Measurements from ENCODE around the gene SIRT1.

The SIRT1 gene

GRCh38 chr10:67841737-67842136 is 42.7 kb upstream of the SIRT1 start:
- TF ChIP-seq EZH2phosphoT487 (conservative IDR thresholded peaks at IDR 0.05; ENCODE audit: low read length), result no peak
- TF ChIP-seq CTCF (IDR thresholded peaks at IDR 0.05; ENCODE audit: insufficient read depth, low read length, poor library complexity, severe bottlenecking), result no peak
- Histone ChIP-seq H3K36me3 (ENCODE audit: low read length) (no peaks in the 10 kb centered on the region), H3K4me2 (ENCODE audit: low read depth, low read length, poor library complexity, severe bottlenecking) (no peak overlapping the region), H3K4me3 (ENCODE audit: insufficient read depth, low read length, poor library complexity, severe bottlenecking) (no peak overlapping the region), H2AFZ (ENCODE audit: low read depth, low read length, severe bottlenecking) (no peak overlapping the region), H3K27me3 (ENCODE audit: low read length) (no peaks in the 10 kb centered on the region), H3K9ac (ENCODE audit: low read length) (no peak overlapping the region), H3K9me2 (replicated peaks; ENCODE audit: insufficient read depth, low read length) (no peaks in the 10 kb centered on the region), H3F3A (ENCODE audit: insufficient read depth) (no peaks in the 10 kb centered on the region; the same call in 1 of the 2 replicates), H3K79me2 (ENCODE audit: insufficient read depth, low read length) (peaks cover 10% of the 10 kb centered on the region), H3K9me3 (ENCODE audit: insufficient read depth, low read length) (no peaks in the 10 kb centered on the region; the same call in 1 of the 2 replicates), H4K20me1 (ENCODE audit: low read depth, low read length) (no peaks in the 10 kb centered on the region), H3K27ac (ENCODE audit: low read depth, low read length) (no peak overlapping the region)

- no peak overlapping the region for H3K4me2 ChIP-seq (ENCODE audit: low read depth, low read length, poor library complexity, severe bottlenecking)
- no peak overlapping the region for H3K27ac ChIP-seq (ENCODE audit: low read depth, low read length)
- H3K36me3 ChIP-seq (ENCODE audit: low read length), result no peaks in the 10 kb centered on the region
- H4K20me1 ChIP-seq (ENCODE audit: low read depth, low read length), result no peaks in the 10 kb centered on the region
- H2AFZ ChIP-seq (ENCODE audit: low read depth, low read length, severe bottlenecking), result no peak overlapping the region
- H3F3A ChIP-seq (ENCODE audit: insufficient read depth), result no peaks in the 10 kb centered on the region
- no peak overlapping the region for H3K9ac ChIP-seq (ENCODE audit: low read length)
- no peaks in the 10 kb centered on the region for H3K27me3 ChIP-seq (ENCODE audit: low read length)
- no peaks in the 10 kb centered on the region; the same call in 1 of the 2 replicates for H3K9me3 ChIP-seq (ENCODE audit: insufficient read depth, low read length)
- no peaks in the 10 kb centered on the region for H3K9me2 ChIP-seq (replicated peaks; ENCODE audit: insufficient read depth, low read length)
- H3K4me3 ChIP-seq (ENCODE audit: insufficient read depth, low read length, poor library complexity, severe bottlenecking), result no peak overlapping the region
- TF ChIP-seq EZH2phosphoT487 (conservative IDR thresholded peaks at IDR 0.05; ENCODE audit: low read length) (no peak), CTCF (IDR thresholded peaks at IDR 0.05; ENCODE audit: insufficient read depth, low read length, poor library complexity, severe bottlenecking) (no peak)
- H3K79me2 ChIP-seq (ENCODE audit: insufficient read depth, low read length), result no peaks in the 10 kb centered on the region
Observed at GRCh38 chr10:67843284-67843683, 41.2 kb upstream of the SIRT1 start.

GRCh38 chr10:67849331-67850011 is 35.0 kb upstream of the SIRT1 start:
- H3K9ac ChIP-seq (ENCODE audit: low read length), result peak overlapping the region; percentile 80
- TF ChIP-seq EZH2phosphoT487 (conservative IDR thresholded peaks at IDR 0.05; ENCODE audit: low read length) (no peak), CTCF (IDR thresholded peaks at IDR 0.05; ENCODE audit: insufficient read depth, low read length, poor library complexity, severe bottlenecking) (no peak)
- peak overlapping the region; percentile 84 for H3K4me3 ChIP-seq (ENCODE audit: insufficient read depth, low read length, poor library complexity, severe bottlenecking)
- no peaks in the 10 kb centered on the region for H4K20me1 ChIP-seq (ENCODE audit: low read depth, low read length)
- peak overlapping the region; percentile 83 for H2AFZ ChIP-seq (ENCODE audit: low read depth, low read length, severe bottlenecking)
- H3K9me2 ChIP-seq (replicated peaks; ENCODE audit: insufficient read depth, low read length), result no peaks in the 10 kb centered on the region
- H3F3A ChIP-seq (ENCODE audit: insufficient read depth), result no peaks in the 10 kb centered on the region
- H3K9me3 ChIP-seq (ENCODE audit: insufficient read depth, low read length), result no peaks in the 10 kb centered on the region
- no peaks in the 10 kb centered on the region for H3K27me3 ChIP-seq (ENCODE audit: low read length)
- H3K36me3 ChIP-seq (ENCODE audit: low read length), result no peaks in the 10 kb centered on the region
- H3K27ac ChIP-seq (ENCODE audit: low read depth, low read length), result peak overlapping the region; percentile 39
- H3K79me2 ChIP-seq (ENCODE audit: insufficient read depth, low read length), result no peaks in the 10 kb centered on the region
- H3K4me2 ChIP-seq (ENCODE audit: low read depth, low read length, poor library complexity, severe bottlenecking), result peak overlapping the region; percentile 82

All from SU-DHL-6 (cell line).